Measurements from ENCODE around the gene CA7.
"Not testable (repeated sequence)": the region's sequence is repeated elsewhere in the genome, so short reads cannot be mapped to it uniquely, and the experiment has no call there.

The CA7 gene

DNA sequence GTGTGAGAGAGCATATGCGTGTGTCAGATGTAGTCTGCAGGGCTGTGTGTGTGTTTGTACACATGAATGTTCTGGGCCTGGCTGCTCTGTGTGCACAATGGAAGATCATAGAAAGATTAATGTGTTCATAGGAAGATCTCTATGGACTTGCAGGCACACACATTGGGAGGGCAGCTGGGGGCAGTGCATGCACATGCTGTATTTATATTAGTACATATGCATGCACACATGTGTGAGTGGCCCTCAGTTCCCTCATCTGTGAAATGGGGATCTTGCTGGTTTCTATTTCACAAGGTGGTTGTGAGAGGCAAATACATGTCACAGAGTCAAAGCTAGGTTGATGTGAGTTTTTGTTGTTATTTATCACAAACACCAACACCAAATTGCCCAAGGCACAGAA, 2.1 kb downstream of the CA7 start:
- DNase-seq (ENCODE audit: low read depth, low spot score): no peak

DNA sequence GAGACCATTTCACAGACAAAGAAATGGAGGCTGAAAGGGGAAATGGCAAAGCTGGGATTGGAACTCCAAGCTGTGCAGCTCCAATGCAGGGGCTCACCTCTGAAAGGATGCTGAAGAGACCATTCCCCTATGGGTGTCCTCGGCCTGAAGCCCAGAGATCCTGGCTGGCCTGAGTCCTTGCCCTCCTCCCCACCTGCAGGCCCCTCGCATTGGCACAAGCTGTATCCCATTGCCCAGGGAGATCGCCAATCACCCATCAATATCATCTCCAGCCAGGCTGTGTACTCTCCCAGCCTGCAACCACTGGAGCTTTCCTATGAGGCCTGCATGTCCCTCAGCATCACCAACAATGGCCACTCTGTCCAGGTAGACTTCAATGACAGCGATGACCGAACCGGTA, 2.6 kb downstream of the CA7 start:
- no peak for DNase-seq (ENCODE audit: low read depth, low spot score)

DNA sequence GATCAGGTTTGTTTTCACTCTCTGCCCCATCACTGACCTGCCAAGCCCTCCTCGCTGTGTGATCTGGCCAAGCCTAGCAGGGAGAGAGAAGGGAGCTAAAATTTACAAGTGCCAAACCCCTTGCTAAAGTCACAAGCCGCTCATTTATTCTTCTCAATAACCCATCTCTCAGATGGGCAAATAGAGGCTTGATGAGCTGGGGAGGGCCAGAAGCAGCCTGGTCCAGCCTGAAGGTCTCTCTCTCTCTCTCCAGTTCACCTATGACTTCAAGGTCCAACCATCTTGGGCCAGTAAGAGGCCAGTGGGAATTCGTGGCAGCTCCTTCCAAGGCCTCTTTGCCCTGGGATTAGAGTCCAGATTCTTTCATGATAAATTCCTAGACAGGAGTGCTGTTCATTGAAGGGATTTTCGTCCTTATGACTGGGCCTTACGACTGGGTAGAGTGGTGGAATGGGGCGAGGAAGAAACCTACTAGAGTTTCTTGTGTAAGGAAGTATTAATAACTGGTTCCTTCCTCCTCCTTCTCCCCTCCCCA, 3.4 kb downstream of the CA7 start:
- DNase-seq (ENCODE audit: low read depth, low spot score): no peak

DNA sequence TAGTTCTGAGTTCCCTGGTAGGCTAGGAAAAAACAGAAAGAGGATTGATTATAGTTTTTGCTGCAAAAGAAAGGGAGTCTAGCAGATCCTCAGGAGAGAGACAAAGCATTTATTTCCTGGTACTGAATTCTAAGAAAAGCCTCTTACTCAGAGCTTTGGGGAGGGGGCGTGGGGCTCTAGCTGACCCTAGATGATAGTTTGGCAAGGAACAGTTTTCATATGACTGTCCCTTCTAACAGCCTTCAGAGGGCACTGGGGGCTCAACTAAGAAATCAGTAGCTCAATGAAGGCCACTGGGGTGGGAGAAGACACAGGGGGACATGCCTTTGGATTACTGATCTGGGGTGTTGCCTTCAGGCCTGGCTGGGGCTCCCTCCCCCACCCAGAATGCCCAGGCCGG, 4.0 kb downstream of the CA7 start:
- DNase-seq (ENCODE audit: low read depth, low spot score): no peak

DNA sequence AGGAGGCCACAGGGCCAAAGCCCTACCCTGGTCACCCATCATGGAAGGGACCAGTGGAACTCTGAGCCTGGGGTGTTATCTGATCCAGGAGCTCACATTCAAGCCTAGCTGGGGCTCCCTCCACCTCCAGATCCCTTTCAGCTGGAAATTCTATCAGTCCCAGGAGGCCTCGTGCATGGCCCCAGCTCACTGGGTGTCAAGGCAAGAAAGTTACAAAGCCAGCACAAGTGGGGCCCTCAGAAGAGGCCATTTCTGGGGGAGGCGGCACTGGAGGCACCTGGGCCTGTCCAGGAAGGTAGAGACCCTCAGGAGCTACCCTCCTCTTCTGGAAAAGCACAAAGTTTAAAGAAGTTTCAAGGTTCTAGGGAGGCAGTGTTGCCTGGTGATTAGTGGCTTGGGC, 4.8 kb downstream of the CA7 start:
- no peak for DNase-seq (ENCODE audit: low read depth, low spot score)

DNA sequence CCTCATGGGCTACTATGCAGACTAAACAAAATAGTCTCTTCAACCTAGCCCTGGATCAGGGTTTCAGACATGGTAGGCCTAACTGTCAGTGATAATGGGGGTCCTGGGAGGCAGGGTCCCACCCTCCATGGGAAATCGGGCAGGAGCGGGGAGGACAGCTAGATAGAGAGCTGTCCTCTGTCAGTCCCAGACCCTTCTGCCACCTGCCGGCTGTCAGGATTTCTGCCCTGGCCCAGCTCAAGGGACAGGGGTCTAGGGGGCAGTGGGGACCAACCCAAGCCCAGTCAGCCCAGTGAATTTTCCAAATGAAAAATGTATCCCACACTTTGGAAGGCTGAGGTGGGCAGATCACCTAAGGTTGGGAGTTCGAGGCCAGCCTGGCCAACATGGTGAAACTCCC, 5.3 kb downstream of the CA7 start:
- DNase-seq (ENCODE audit: low read depth, low spot score): no peak

DNA sequence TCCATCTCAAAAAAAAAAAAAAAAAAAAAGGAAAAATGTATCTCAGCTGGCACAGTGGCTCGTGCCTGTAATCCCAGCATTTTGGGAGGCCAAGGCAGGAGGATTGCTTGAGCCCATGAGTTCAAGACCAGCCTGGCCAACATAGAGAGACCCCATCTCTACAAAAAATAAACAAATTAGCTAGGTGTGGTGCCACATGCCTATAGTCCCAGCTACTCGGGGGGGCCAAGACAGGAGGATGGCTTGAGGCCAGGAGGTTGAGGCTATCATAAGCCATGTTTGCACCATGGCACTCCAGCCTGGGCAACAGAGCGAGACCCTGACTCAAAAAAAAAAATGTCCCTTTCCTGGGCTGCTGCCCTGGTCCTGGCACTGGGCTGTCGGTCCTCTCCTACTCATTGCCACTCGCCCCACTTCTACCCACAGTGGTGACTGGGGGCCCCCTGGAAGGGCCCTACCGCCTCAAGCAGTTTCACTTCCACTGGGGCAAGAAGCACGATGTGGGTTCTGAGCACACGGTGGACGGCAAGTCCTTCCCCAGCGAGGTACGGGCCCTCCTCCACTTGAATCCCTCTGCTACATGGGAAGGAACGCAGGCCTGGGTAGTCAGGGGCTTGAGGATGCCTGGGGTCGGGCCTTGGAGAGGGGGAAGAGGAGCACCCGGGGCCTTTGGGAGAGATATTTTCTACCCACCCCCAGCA, 6.1 kb downstream of the CA7 start:
- DNase-seq (ENCODE audit: low read depth, low spot score): no peak

DNA sequence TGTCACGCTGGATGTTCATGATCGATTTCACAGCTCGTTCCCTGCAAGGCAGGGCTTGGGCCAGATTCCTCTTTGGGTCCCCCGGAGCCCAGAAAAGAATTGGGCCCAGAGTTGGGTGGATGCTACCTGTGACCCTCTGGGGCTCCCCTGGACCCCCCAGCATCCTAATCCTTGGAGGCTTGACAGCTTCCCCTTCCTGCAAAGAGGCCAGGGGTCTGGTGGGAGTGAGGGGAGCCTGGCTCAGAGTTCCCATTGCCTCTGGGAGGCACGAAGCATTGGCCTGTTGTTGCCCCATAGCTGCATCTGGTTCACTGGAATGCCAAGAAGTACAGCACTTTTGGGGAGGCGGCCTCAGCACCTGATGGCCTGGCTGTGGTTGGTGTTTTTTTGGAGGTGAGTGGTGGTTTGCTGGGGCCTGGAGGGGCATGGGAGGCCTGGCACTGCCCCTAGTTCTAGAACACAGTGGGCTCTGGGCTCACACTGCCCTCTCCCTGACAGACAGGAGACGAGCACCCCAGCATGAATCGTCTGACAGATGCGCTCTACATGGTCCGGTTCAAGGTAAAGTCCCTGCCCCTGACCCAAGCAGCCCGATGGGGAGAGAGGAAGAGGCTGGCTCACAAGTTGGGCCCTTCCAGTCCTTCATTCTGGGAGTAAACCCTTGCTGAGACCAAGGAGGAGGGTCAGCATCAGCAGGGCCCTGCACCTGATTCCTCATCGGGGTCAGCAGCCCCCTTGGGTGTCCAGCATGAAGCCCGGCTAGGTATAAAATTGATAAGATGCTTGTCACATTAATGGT, 7.2 kb downstream of the CA7 start:
- no peak for DNase-seq (ENCODE audit: low read depth, low spot score)

DNA sequence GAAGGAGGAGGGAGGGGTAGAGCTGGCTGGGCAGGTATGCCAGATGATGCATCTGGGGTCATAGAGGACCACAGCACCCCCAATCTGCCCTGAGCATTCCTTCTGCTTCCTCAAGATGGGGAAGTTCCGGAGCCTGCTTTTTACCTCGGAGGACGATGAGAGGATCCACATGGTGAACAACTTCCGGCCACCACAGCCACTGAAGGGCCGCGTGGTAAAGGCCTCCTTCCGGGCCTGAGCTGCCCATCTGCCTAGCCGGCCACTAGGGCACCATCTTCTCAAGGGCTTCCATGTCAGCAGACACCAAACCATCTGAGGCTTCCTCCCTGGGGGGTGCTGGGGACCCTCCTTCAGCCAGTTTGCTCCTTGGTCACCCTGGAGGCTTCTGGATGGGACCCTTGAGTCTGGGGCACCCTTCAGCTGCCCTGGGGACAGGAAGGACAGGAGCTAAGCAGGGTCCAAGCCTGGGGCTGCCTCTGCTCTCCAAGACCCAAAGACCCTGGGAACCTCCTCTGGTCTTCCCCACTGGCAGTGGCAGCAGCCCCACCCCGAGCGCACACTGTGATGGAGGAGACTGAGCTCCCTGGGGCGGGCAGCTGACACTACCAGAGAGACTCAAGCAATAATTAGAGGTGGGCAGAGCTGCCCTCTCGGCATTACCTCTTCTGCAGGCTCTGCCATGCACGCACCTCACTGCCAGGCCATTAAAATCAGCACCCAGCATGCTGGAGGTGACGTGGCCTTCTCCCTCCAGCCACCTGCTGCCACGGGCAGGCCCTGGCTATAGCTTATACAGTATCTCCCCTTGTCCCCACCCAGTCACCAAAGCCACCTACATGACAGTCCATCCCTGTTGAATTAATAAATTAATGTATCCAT, 9.3 kb downstream of the CA7 start:
- no peak for DNase-seq (ENCODE audit: low read depth, low spot score)

DNA sequence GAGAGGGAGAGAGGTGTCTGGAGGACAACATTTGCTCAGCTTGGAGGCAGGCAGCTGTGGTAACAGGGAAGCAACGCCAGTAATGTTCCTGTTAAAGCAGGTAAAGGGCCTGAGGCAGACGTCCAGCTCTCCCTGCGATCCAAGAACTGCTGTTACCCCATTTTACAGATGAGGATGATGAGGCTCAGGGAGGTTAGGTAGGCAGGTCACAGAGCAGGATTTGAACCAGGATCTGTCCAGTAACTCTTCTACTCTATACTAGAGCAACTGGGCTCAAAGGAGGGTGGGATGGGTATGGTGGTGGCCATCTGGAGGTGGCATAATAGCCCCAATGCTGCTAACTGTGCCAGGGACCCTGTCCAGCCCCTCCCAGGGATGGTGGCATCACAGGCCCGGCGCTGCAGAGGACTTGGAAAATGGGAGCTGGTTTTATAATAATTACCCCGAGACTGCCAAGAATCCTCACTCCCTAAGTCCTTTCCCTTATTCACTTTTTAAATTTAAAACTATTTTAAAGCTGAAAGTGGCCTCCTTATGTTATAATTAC, 12.0 kb downstream of the CA7 start:
- no peak for DNase-seq (ENCODE audit: low read depth, low spot score)

DNA sequence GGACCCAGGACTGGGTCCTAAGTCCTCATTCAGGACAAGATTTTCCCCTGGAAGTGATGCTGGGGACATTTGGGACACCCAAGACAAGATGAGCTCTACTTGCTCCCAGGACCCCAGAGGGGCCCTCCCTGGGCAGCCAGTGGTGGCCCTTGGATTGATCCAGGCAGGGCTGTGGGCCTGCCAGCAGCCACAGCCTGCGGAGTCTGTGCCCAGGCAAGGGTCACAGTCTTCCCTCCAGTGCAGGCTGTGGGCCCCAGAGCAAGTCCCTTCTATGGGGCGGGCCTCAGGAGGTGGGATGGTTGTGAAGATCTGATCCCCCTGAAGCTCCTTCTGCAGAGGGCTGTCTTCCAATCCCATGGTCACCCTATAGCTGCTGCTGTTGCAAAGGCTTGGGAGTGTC, 12.6 kb downstream of the CA7 start:
- no peak for DNase-seq (ENCODE audit: low read depth, low spot score)

DNA sequence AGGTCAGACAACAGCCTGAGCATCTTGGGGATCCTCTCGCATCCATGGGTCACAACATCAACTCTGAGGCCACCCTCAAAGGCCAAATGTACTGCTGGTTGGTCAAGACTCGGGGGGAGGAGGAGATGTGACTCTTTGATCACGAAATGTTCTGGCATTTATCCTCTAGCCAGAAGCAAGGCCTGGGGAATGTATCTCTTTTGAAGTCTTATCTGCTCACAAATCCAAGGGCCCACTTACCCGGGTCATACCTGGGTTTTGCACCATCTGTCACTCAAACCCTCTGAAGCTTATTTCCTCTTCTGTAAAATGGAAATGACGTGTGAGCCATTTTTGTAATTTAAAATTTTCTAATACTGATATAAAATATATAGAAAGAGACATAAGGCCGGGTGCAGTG, 13.2 kb downstream of the CA7 start:
- no peak for DNase-seq (ENCODE audit: low read depth, low spot score)

DNA sequence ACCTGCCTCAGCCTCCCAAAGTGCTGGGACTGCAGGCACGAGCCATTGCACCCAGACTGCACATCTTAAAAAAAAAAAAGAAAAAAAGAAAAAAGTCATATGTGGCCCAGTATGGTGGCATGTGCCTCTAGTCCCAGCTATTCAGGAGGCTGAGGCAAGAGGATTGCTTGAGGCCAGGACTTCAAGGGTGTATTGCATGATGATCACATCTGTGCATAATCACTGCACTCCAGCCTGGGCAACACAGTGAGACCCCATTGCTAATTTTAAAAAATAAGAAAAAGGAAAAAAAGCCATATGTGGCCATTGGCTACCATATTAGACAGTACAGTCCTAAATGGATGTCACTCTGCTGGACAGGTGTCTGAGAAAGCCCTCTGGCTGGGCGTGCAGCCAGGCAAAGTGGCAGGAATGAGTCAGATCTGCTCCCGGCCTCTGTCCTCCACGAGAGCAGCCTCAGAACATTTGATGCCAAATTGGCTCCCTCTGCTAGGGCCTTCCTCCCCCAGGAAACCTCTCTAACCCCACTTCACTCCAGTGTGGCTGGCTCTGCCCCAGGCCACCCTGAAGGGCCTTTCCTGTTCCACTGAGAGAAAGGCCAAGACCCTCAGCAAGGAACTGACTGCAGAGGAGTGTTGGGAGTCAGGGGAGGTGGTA, 14.7 kb downstream of the CA7 start:
- no peak for DNase-seq (ENCODE audit: low read depth, low spot score)

DNA sequence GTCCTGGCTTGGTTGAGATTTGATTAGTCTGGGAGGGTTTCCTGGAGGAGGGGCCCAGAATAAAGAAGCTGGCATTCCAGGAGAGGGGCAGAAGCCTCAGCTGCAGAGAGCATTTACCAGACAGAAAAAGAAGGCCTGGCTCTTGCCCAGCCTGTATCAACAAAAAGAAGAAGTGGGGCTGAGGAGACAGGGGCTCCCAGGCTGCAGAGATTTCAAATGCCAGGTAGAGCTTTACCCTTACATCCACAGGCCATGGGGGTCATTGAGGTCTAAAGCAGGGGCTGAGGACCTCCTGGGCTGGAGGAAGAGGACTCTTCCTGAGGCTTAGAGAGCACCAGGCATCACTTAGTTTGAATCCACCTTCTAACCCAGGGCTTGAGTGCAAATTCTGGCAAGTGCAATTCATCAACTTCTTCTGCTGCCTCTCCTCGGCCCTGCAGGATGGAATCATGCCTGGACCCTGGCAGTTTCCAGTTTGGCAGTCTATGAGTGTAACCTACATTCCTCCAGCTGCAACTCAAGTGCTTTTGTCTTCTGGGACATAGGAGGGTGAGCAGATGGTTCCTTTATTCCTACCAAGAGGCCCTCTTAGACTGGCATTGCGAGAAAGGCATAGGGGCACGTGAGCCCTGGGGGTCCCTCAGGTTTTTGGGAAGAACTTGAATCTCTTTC, 15.3 kb downstream of the CA7 start:
- no peak for DNase-seq (ENCODE audit: low read depth, low spot score)

DNA sequence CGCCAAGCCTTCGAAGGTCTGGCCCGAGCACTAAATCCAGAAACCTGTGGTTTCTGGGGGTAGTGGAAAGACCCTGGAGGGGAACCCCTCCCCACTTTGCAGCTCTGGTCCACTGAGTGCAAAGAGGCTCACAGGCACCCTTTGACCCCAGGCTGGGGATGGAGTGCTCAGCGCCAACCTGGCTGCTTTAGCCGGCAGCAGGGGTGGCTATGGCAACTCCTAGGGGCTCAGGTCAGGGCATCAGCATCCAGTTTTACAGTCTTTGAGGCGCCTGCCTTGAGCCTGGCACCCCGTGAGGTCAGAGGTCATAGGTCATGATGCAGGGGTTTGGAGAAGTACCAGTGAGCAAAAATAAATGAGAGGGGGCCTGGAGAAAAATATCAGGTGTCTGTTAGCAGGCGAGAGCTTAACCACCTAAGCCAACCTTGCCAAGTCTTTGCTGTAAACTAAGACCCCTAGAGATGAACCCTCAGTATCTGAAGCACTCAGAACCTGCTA, 17.9 kb downstream of the CA7 start:
- DNase-seq (ENCODE audit: low read depth, low spot score): no peak

DNA sequence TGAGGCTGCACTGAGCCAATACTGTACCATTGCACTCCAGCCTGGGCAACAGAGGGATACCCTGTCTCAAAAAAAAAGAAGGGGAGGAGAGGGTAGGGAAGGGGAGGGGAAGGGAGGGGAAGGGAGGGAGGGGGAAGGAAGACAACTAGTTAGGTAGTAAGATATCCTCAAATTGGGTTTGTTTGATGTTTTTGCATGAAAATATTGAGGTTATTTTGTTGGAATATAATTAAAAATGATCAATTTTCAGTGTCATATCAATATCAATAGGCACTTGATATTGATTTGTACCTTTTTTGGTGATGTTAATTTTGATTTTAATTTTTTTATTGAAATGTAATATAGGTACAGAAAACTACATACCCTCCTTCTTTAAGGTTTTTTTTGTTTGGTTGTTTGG, 19.5 kb downstream of the CA7 start:
- DNase-seq (ENCODE audit: low read depth, low spot score): no peak

DNA sequence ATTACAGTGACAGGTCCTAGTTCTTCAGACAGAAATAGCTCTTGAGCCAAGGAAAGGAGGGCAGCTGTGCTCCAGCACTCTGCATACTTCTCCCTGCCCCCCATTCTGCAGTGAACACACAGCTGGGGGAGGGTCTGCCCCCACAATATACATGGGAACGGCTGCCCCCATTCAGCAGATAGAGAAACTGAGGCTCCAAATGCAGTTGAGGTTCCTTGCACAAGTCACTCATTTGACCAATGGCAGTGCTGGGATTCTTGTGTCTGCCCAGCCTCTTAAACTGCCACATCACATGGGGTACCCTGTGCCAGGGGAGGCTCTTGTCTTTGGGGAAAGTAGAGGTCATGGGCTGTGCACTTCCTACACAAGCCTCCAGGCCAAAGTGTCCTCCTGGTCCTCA, 25.2 kb downstream of the CA7 start:
- DNase-seq (ENCODE audit: low read depth, low spot score): no peak

DNA sequence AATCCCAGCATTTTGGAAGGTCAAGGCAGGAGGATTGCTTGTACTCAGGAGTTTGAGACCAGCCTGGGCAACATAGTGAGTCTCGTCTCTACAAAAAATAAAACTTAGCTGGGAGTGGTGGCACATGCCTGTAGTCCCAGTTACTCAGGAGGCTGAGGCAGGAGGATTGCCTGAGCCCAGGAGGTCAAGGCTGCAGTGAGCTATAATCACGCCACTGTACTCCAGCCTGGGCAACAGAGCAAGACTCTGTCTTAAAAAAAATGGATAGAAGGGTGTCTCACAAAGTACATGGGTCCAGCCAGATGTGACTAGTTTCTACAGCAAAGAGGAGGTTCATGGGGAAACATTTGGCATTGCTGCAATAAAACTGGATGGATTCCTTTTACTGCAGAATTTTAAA, 27.1 kb downstream of the CA7 start:
- not testable (repeated sequence) for DNase-seq (ENCODE audit: low read depth, low spot score)

DNA sequence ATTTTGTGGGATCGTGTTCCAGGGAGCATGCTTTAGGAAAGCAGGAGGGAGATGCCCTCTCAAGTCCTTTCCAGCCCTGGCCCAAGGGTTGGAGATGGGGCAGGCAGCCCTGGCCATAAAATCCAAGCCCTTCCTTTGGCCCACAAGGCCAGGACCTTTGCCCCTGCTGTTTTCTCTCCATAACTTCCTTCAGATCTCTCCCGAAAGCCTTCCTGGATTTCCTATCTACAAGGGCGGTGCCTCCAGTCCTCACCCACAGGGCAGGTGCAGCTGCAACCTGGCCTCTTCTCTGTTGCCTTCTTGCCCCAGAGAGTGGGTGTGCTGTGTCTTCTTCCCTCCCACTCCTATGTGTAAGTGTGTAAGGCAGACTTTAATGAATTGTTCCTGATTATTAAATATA, 27.6 kb downstream of the CA7 start:
- DNase-seq (ENCODE audit: low read depth, low spot score): no peak

DNA sequence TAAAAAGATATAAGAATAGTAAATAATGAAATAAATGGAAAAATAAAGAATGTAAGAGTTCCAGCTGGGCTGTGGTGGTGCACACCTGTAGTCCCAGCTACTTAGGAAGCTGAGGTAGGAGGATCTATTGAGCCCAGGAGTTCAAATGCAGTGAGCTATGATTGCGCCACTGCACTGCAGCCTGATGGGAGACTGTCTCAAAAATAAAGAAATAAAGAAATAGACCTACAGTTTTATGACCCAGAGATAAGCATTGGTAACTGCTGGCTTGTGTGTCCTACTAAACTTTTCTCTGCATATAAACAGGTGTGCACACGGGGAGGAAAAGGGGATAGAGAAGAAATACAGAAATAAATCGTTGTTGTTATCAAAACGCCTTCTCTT, 28.3 kb downstream of the CA7 start:
- no peak for DNase-seq (ENCODE audit: low read depth, low spot score)

Data from activated naive CD8-positive, alpha-beta T cell treated with anti-CD3 and anti-CD28 coated beads, Interleukin-2, amount 50 U/mL, for 16 hours (primary cell).